ENCODE measurements around the gene ABTB2.

DNA sequence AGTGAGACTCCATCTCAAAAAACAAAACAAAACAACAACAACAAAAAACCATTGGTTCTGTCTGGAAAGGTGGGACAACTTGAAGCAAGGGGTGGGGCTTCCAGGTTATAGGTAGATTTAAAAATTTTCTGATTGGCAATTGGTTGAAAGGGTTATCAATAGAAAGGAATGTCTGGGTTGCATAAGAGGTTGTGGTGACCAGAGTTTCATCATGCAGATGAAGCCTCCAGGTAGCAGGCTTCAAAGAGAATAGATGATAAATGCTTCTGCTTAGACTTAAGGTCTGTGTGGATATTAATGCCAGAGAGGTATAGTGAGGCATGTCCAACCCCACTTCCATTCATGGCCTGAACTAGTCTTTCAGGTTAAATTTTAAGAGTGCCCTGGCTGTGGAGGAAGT is 135.8 kb downstream of the ABTB2 start:
- TF ChIP-seq, protein P1, sequence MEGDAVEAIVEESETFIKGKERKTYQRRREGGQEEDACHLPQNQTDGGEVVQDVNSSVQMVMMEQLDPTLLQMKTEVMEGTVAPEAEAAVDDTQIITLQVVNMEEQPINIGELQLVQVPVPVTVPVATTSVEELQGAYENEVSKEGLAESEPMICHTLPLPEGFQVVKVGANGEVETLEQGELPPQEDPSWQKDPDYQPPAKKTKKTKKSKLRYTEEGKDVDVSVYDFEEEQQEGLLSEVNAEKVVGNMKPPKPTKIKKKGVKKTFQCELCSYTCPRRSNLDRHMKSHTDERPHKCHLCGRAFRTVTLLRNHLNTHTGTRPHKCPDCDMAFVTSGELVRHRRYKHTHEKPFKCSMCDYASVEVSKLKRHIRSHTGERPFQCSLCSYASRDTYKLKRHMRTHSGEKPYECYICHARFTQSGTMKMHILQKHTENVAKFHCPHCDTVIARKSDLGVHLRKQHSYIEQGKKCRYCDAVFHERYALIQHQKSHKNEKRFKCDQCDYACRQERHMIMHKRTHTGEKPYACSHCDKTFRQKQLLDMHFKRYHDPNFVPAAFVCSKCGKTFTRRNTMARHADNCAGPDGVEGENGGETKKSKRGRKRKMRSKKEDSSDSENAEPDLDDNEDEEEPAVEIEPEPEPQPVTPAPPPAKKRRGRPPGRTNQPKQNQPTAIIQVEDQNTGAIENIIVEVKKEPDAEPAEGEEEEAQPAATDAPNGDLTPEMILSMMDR (IDR thresholded peaks at IDR 0.05; ENCODE audit: borderline replicate concordance, extremely low read depth, low read length, poor library complexity, severe bottlenecking): no peak
- TF ChIP-seq EZH2 (IDR thresholded peaks at IDR 0.05; ENCODE audit: borderline replicate concordance, low read depth, low read length, severe bottlenecking): no peak

Measured in DND-41 (cell line).